Breast epithelium (tissue), 3 donors: ENCODE results near the gene BOK.

Source experiments
- CTCF ChIP-seq, 3 donors: fragments of 450-650 bp; IDR thresholded peaks; one replicate each; pipeline ENCODE4 v1.5.1; 2016 to 2017; ENCODE audit warnings: antibody characterized with exemption in 3 of 3, mild to moderate bottlenecking in 3 of 3, moderate library complexity in 3 of 3
- POLR2A ChIP-seq: fragments of 450-650 bp; IDR thresholded peaks from one replicate; pipeline ENCODE4 v1.6.1; 2016; ENCODE audit warnings: antibody characterized with exemption, mild to moderate bottlenecking, moderate library complexity
- POLR2AphosphoS5 ChIP-seq, 3 donors: sonication (generic); formaldehyde crosslinking; IDR thresholded peaks; one replicate each; pipeline ENCODE4 v1.6.1; 2017; ENCODE audit warnings: antibody characterized with exemption in 3 of 3

GRCh38 chr2:241553512-241553830, 5.1 kb upstream of the BOK start:
- no peak for TF ChIP-seq POLR2AphosphoS5 (IDR thresholded peaks at IDR 0.05)
- TF ChIP-seq CTCF (IDR thresholded peaks at IDR 0.05), result no peak
- TF ChIP-seq POLR2A, result no peak
